WTC11 (cell line): Measurements from ENCODE around the gene SPATA12. TPM values are rescaled to one million over a fixed set of nuclear protein-coding genes. Genes with fewer than 3 reads are reported as not detected.

Source experiments
- ATAC-seq: fragments of 200-7000 bp; cut with Tn5 transposase; 2 replicates; pipeline ENCODE4 v1.10.0; 2021; ENCODE audit warnings: mild to moderate bottlenecking, moderate library complexity
- CTCF ChIA-PET: fragments of 300-600 bp; sonication (Branson Sonifier 250); formaldehyde crosslinking; loops from one replicate; lab custom pipeline; 2021; ENCODE audit warnings: antibody characterized with exemption; lab: Charles Lee
- POLR2A ChIA-PET: fragments of 350-600 bp; sonication (Branson Sonifier 250); formaldehyde crosslinking; loops from one replicate; lab custom pipeline; 2021; ENCODE audit warnings: antibody characterized with exemption; lab: Charles Lee
- DNase-seq: peaks from one replicate; pipeline ENCODE4 v3.0.0; 2021; ENCODE audit warnings: low spot score
- H3K27ac Mint-ChIP-seq: 2 replicates; pipeline ENCODE4 v1.8.0; 2021; ENCODE audit warnings: mixed read lengths
- H3K27me3 Mint-ChIP-seq: 2 replicates; pipeline ENCODE4 v1.8.0; 2021; ENCODE audit warnings: low read depth, mild to moderate bottlenecking, moderate library complexity, mixed read lengths
- H3K36me3 Mint-ChIP-seq: 2 replicates; pipeline ENCODE4 v1.8.0; 2021; ENCODE audit warnings: mixed read lengths
- H3K4me1 Mint-ChIP-seq: 2 replicates; pipeline ENCODE4 v1.8.0; 2022; ENCODE audit warnings: mixed read lengths
- H3K4me3 Mint-ChIP-seq: 2 replicates; pipeline ENCODE4 v1.8.0; 2021; ENCODE audit warnings: mild to moderate bottlenecking, moderate library complexity, mixed read lengths
- H3K9me3 Mint-ChIP-seq: 2 replicates; pipeline ENCODE4 v1.8.0; 2021; ENCODE audit warnings: mixed read lengths
- ATF1 ChIP-seq: sonication (generic); formaldehyde crosslinking; IDR thresholded peaks from 2 replicates; pipeline ENCODE4 v1.8.1; 2023; ENCODE audit warnings: mild to moderate bottlenecking, moderate library complexity, missing genetic modification reagents
- CBFB ChIP-seq: sonication (generic); formaldehyde crosslinking; IDR thresholded peaks from 2 replicates; pipeline ENCODE4 v1.8.1; 2022; ENCODE audit warnings: mild to moderate bottlenecking, low read depth, missing genetic modification reagents
- E2F1 ChIP-seq: sonication (generic); formaldehyde crosslinking; IDR thresholded peaks from 2 replicates; pipeline ENCODE4 v1.8.0; 2022; ENCODE audit warnings: mild to moderate bottlenecking, missing genetic modification reagents
- ERG ChIP-seq: fragments of 250-450 bp; sonication (Bioruptor Pico); IDR thresholded peaks from 2 replicates; pipeline ENCODE4 v1.8.0; 2021; ENCODE audit warnings: mild to moderate bottlenecking
- FOXP1 ChIP-seq: sonication (generic); formaldehyde crosslinking; IDR thresholded peaks from 2 replicates; pipeline ENCODE4 v1.8.0; 2022; ENCODE audit warnings: missing genetic modification reagents, mild to moderate bottlenecking, moderate library complexity, borderline replicate concordance
- GTF2I ChIP-seq: fragments of 250-450 bp; sonication (Bioruptor Pico); conservative IDR thresholded peaks from 2 replicates; pipeline ENCODE4 v1.4.0; 2021; ENCODE audit warnings: mild to moderate bottlenecking
- KAT7 ChIP-seq: sonication (generic); formaldehyde crosslinking; IDR thresholded peaks from 2 replicates; pipeline ENCODE4 v1.8.1; 2023; ENCODE audit warnings: missing genetic modification reagents, mild to moderate bottlenecking, borderline replicate concordance
- NFE2L1 ChIP-seq: sonication (generic); formaldehyde crosslinking; IDR thresholded peaks from 2 replicates; pipeline ENCODE4 v1.8.1; 2023; ENCODE audit warnings: missing genetic modification reagents
- PRRX2 ChIP-seq: fragments of 250-450 bp; sonication (Bioruptor Pico); IDR thresholded peaks from 2 replicates; pipeline ENCODE4 v1.8.0; 2021; ENCODE audit warnings: mild to moderate bottlenecking
- SMAD4 ChIP-seq: sonication (generic); formaldehyde crosslinking; IDR thresholded peaks from 2 replicates; pipeline ENCODE4 v1.8.0; 2022; ENCODE audit warnings: mild to moderate bottlenecking, missing genetic modification reagents
- TEAD1 ChIP-seq: sonication (generic); formaldehyde crosslinking; IDR thresholded peaks from 2 replicates; pipeline ENCODE4 v1.8.0; 2022; ENCODE audit warnings: mild to moderate bottlenecking, missing genetic modification reagents
- TP53 ChIP-seq: sonication (generic); formaldehyde crosslinking; IDR thresholded peaks from 2 replicates; pipeline ENCODE4 v1.8.1; 2023; ENCODE audit warnings: mild to moderate bottlenecking, missing genetic modification reagents
- USF2 ChIP-seq: sonication (generic); formaldehyde crosslinking; IDR thresholded peaks from 2 replicates; pipeline ENCODE4 v1.8.1; 2023; ENCODE audit warnings: mild to moderate bottlenecking, missing genetic modification reagents, moderate library complexity
- ZNF263 ChIP-seq: sonication (generic); formaldehyde crosslinking; IDR thresholded peaks from 2 replicates; pipeline ENCODE4 v1.8.1; 2022; ENCODE audit warnings: low read depth, mild to moderate bottlenecking, moderate library complexity, missing genetic modification reagents
- ZNF396 ChIP-seq: fragments of 250-450 bp; sonication (Bioruptor Pico); IDR thresholded peaks from 2 replicates; pipeline ENCODE4 v1.8.0; 2021; ENCODE audit warnings: mild to moderate bottlenecking, moderate library complexity, borderline replicate concordance
- ZSCAN18 ChIP-seq: fragments of 250-450 bp; sonication (Bioruptor Pico); IDR thresholded peaks from 2 replicates; pipeline ENCODE4 v2.1.2; 2022; ENCODE audit warnings: mild to moderate bottlenecking, moderate library complexity
- total RNA-seq: library from RNA; stranded (reverse); gene quantifications from 3 replicates; pipeline ENCODE4 v1.2.3, GENCODE V29; 2021
- TF ChIP-seq, protein P1 (sequence below): sonication (generic); formaldehyde crosslinking; IDR thresholded peaks from 2 replicates; pipeline ENCODE4 v1.8.1; 2022; ENCODE audit warnings: low read depth, missing genetic modification reagents, borderline replicate concordance
- TF ChIP-seq, protein P2 (sequence below): sonication (generic); formaldehyde crosslinking; IDR thresholded peaks from 2 replicates; pipeline ENCODE4 v1.8.0; 2023; ENCODE audit warnings: missing genetic modification reagents
- TF ChIP-seq, protein P3 (sequence below): sonication (generic); formaldehyde crosslinking; conservative IDR thresholded peaks from 2 replicates; pipeline ENCODE4 v1.8.1; 2022; ENCODE audit warnings: mild to moderate bottlenecking, missing genetic modification reagents

SPATA12 gene
- total RNA-seq, 1 experiment from 2014 or later, result 0.39 TPM

DNA sequence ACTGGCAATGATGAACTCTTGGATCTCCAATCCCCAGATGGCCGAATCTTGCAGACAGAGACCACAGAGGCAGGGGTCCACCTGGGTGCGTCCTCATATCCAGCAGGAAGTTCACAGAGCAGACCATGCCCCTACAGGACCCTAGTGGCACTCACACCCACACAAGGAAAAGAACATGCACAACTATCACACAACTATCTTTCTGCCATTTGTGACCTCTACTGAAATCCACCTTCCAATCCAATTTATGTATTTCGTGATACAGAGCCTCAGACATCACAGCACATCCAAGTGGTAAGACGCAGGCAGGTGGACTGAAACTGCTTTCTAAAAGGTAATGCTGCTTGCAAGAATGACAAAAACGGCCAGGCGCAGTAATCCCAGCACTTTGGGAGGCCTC lies 44.6 kb upstream of the SPATA12 start:
- TF ChIP-seq ZNF396, result no peak
- TF ChIP-seq SMAD4, result no peak
- no peak for TF ChIP-seq PRRX2 (CRISPR knock-in tag)
- TF ChIP-seq ZNF263 (CRISPR knock-in tag), result no peak
- TF ChIP-seq GTF2I (CRISPR knock-in tag), result no peak
- ChIA-PET POLR2A (no interaction called here), CTCF (no interaction called here)
- Mint-ChIP-seq H3K9me3 (peaks cover 12% of the 10 kb centered on the region), H3K27me3 (no peaks in the 10 kb centered on the region), H3K4me1 (peaks cover 38% of the 10 kb centered on the region), H3K36me3 (peaks cover 9% of the 10 kb centered on the region; the same call in 1 of the 2 replicates), H3K27ac (peak overlapping the region; percentile 91), H3K4me3 (no peak overlapping the region)
- ATAC-seq (no peak), DNase-seq (no peak)

DNA sequence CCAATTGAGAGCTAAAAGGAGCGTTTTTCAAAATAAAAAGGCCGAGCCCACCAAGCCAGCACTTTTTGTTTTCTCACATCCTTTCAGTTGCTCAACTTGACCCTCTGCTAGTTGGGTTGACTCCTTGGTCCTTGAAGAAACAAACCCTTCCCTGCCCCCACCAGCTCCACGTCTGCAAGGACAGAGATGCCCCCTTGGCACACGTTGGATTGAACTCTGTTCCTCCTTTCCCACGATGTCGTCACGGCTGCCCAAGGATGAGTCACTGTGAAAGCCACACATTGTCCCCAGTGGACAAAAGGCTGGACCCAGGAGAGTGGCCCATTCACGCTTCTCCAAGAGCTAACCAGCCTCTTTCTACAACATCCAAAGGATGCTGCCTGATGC lies 43.0 kb upstream of the SPATA12 start:
- peaks cover 9% of the 10 kb centered on the region; the same call in 1 of the 2 replicates for H3K36me3 Mint-ChIP-seq
- POLR2A ChIA-PET, result no interaction called here
- CTCF ChIA-PET, result interaction anchor here (1.1 kb wide), 1 partner anchor 29 kb away, joined by 3 read pairs; no protein-coding TSS in a partner anchor
- peaks cover 12% of the 10 kb centered on the region for H3K9me3 Mint-ChIP-seq
- H3K27ac Mint-ChIP-seq, result peak overlapping the region; percentile 83
- no peaks in the 10 kb centered on the region for H3K27me3 Mint-ChIP-seq
- ATAC-seq (no peak), DNase-seq (no peak)
- H3K4me3 Mint-ChIP-seq, result no peak overlapping the region
- TF ChIP-seq ZSCAN18 (CRISPR knock-in tag) (no peak), NFE2L1 (CRISPR knock-in tag) (no peak), FOXP1 (no peak), CBFB (CRISPR knock-in tag) (no peak), USF2 (CRISPR knock-in tag) (no peak), KAT7 (CRISPR knock-in tag) (no peak), ERG (CRISPR knock-in tag) (no peak), E2F1 (CRISPR knock-in tag) (no peak), ATF1 (CRISPR knock-in tag) (no peak), TEAD1 (no peak), TP53 (CRISPR knock-in tag) (no peak)
- TF ChIP-seq, protein P1, sequence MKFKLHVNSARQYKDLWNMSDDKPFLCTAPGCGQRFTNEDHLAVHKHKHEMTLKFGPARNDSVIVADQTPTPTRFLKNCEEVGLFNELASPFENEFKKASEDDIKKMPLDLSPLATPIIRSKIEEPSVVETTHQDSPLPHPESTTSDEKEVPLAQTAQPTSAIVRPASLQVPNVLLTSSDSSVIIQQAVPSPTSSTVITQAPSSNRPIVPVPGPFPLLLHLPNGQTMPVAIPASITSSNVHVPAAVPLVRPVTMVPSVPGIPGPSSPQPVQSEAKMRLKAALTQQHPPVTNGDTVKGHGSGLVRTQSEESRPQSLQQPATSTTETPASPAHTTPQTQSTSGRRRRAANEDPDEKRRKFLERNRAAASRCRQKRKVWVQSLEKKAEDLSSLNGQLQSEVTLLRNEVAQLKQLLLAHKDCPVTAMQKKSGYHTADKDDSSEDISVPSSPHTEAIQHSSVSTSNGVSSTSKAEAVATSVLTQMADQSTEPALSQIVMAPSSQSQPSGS, result no peak
- TF ChIP-seq, protein P2, sequence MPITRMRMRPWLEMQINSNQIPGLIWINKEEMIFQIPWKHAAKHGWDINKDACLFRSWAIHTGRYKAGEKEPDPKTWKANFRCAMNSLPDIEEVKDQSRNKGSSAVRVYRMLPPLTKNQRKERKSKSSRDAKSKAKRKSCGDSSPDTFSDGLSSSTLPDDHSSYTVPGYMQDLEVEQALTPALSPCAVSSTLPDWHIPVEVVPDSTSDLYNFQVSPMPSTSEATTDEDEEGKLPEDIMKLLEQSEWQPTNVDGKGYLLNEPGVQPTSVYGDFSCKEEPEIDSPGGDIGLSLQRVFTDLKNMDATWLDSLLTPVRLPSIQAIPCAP (CRISPR knock-in tag), result no peak
- TF ChIP-seq, protein P3, sequence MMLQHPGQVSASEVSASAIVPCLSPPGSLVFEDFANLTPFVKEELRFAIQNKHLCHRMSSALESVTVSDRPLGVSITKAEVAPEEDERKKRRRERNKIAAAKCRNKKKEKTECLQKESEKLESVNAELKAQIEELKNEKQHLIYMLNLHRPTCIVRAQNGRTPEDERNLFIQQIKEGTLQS, result no peak
- peaks cover 38% of the 10 kb centered on the region for H3K4me1 Mint-ChIP-seq
